ENCODE measurements around the gene PSMD11. TPM values are rescaled to one million over a fixed set of nuclear protein-coding genes. Genes with fewer than 3 reads are reported as not detected.

Gene PSMD11
- 62.3 and 67.5 TPM in 2 replicates for total RNA-seq

GRCh38 chr17:32444301-32445073 lies at the start of gene PSMD11:
TSS of gene PSMD11 (plus strand) at chr17:32444510. CDS start at chr17:32444524, 14 bp downstream.

DNA sequence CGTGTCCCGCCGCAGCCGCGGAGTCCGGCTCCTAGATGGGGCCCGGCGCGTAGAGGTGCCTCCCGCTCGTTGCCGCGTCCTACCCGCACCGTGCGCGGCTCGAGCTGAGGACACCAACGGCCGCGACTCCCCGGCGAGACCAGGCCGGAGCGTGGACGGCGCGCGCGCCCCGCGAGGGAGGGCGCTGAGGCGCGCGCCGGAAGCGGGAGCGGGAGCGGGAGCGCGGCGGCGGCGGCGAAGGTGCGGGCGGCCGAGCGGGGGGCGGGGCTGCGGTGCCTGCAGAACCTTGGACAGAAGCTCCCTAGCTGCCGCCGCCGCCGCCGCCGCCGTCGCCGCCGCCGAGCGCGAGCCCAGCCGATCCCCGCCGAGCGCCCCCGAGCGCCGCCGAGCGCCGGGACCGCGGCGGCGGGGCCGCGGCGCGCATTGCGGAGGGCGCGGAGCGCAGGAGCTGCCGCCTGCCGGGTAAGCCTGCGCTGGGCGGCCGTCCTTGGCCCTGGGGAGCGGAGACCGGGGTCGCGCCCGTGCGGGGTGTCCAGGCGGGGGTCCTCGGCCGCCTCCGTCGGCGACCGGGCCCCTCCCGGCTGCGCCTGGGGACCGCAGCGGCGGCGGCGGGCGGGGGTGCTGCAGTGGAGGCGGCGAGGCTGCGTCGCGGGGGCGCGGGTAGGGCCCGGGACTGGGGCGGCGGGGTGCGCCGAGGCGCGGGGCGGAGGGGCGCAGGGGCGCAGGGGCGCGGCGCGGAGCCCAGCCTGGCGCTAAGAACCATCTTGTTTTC lies 42.6 kb downstream of the PSMD11 start, which contains the start of gene CDK5R1:
TSS of gene CDK5R1 (plus strand) at position 293 of the 772 bp plus-strand sequence. CDS start 628 bp downstream, outside the sequence.

Other genes starting within 250 kb of the PSMD11 start
- under 0.01 and 0.17 TPM in 2 replicates for gene RHBDL3, start 178.7 kb upstream of the PSMD11 start, total RNA-seq
- 16.4 and 22.0 TPM in 2 replicates for gene C17orf75, start 102.3 kb upstream of the PSMD11 start, total RNA-seq
- gene ZNF207, start 94.4 kb upstream of the PSMD11 start, total RNA-seq = 53.9 and 62.3 TPM in 2 replicates
- gene CDK5R1, start 42.5 kb downstream of the PSMD11 start, total RNA-seq = 0.32 and 0.43 TPM in 2 replicates